Hepatocyte (in vitro differentiated cells): ENCODE data around the gene STAT2.
"Not testable (repeated sequence)": the region's sequence is repeated elsewhere in the genome, so short reads cannot be mapped to it uniquely, and the experiment has no call there.

ENCODE experiments used
- EZH2 ChIP-seq: fragments of 200-600 bp; sonication (generic); IDR thresholded peaks from 2 replicates; pipeline ENCODE4 v1.6.1; 2016; ENCODE audit warnings: antibody characterized with exemption, mild to moderate bottlenecking, borderline replicate concordance
- EZH2phosphoT487 ChIP-seq: fragments of 200-600 bp; sonication (generic); IDR thresholded peaks from one replicate; pipeline ENCODE4 v1.6.1; 2018; ENCODE audit warnings: antibody characterized with exemption, mild to moderate bottlenecking, low read depth, moderate library complexity; ENCODE audit not compliant: unreplicated experiment, severe bottlenecking
- TF ChIP-seq, protein P1 (sequence below): fragments of 200-600 bp; sonication (generic); IDR thresholded peaks from 2 replicates; pipeline ENCODE4 v1.5.1; 2016; ENCODE audit warnings: antibody characterized with exemption, mild to moderate bottlenecking; ENCODE audit not compliant: poor library complexity

DNA sequence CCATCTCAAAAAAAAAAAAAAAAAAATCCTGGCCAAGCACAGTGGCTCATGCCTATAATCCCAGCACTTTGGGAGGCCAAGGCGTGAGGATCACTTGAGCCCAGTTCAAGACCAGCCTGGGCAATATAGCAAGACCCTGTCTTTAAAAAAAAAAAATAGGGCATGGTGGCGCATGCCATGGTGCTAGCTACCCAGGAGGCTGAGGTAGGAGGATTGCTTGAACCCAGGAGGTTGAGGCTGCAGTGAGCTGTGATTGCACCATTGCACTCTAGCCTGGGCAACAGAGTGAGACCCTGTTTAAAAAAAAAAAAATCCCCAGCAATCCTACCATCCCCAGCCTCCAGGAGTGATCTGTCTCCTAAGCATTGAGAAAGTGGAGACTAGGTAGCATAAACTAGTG is 17.6 kb downstream of the STAT2 start:
- TF ChIP-seq, protein P1, sequence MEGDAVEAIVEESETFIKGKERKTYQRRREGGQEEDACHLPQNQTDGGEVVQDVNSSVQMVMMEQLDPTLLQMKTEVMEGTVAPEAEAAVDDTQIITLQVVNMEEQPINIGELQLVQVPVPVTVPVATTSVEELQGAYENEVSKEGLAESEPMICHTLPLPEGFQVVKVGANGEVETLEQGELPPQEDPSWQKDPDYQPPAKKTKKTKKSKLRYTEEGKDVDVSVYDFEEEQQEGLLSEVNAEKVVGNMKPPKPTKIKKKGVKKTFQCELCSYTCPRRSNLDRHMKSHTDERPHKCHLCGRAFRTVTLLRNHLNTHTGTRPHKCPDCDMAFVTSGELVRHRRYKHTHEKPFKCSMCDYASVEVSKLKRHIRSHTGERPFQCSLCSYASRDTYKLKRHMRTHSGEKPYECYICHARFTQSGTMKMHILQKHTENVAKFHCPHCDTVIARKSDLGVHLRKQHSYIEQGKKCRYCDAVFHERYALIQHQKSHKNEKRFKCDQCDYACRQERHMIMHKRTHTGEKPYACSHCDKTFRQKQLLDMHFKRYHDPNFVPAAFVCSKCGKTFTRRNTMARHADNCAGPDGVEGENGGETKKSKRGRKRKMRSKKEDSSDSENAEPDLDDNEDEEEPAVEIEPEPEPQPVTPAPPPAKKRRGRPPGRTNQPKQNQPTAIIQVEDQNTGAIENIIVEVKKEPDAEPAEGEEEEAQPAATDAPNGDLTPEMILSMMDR = not testable (repeated sequence)
- TF ChIP-seq EZH2, EZH2phosphoT487: not testable (repeated sequence)
